K562 (cell line): ENCODE measurements around the gene ORM1. TPM values are rescaled to one million over a fixed set of nuclear protein-coding genes. Genes with fewer than 3 reads are reported as not detected.
"Not testable (repeated sequence)": the region's sequence is repeated elsewhere in the genome, so short reads cannot be mapped to it uniquely, and the experiment has no call there.

ENCODE experiments used
- ATAC-seq: fragments of 200-7000 bp; cut with Tn5 transposase; 3 replicates; pipeline ENCODE4 v1.9.1; 2020; ENCODE audit warnings: moderate library complexity
- BruUV-seq: library from RNA; stranded (reverse); fragments of 400-500 nt; replicated peaks from 2 replicates; lab custom pipeline; 2021; lab: Mats Ljungman, UMichigan
- CTCF ChIA-PET: fragments of 300-600 bp; formaldehyde crosslinking; extraction: SDS; loops from one replicate; lab custom pipeline; 2021; ENCODE audit warnings: low intra/inter-chr PET ratio; lab: Yijun Ruan, JAX
- POLR2A ChIA-PET: fragments of 300-600, 350-650 bp; sonication (Branson Sonifier 250); formaldehyde crosslinking; extraction: SDS; loops from one replicate; lab custom pipeline; 2021; ENCODE audit warnings: antibody characterized with exemption, inconsistent platforms; lab: Yijun Ruan, JAX
- DNase-seq, 4 experiments: peaks; one replicate each; pipeline versions ENCODE4 v3.0.0 to v3.0.0-alpha.2; 2011 to 2018; ENCODE audit warnings: low spot score in 3 of 4, mixed read lengths in 3 of 4; ENCODE audit errors: extremely low read depth in 1 of 4
- FAIRE-seq: peaks from 2 replicates; lab custom pipeline; 2011; peaks lifted over from hg19 to GRCh38; lab: Jason Lieb, UNC
- H2AFZ ChIP-seq: 2 replicates; pipeline ENCODE4 v1.6.0; 2011; ENCODE audit warnings: low read depth, low read length, control low read depth, inconsistent platforms
- H3K27ac ChIP-seq: fragments of 200-600 bp; 3 replicates; pipeline ENCODE4 v1.8.0; 2011; ENCODE audit warnings: low read depth, mild to moderate bottlenecking, control low read depth, inconsistent platforms, low read length, moderate library complexity, mixed read lengths; ENCODE audit errors: extremely low read depth
- H3K27me3 ChIP-seq, 2 experiments: fragments of 300-600 bp in 1 of 2; 2 replicates in 1 of 2; 3 replicates in 1 of 2; pipeline versions ENCODE4 v1.6.0 to v1.8.0; 2011; ENCODE audit warnings: inconsistent platforms in 2 of 2, low read length in 2 of 2, mild to moderate bottlenecking in 1 of 2, mixed read lengths in 1 of 2, moderate library complexity in 1 of 2; ENCODE audit not compliant: control insufficient read depth in 2 of 2, insufficient read depth in 2 of 2
- H3K36me3 ChIP-seq: fragments of 300-600 bp; 3 replicates; pipeline ENCODE4 v1.8.0; 2011; ENCODE audit warnings: mild to moderate bottlenecking, low read length, inconsistent platforms; ENCODE audit not compliant: control insufficient read depth, insufficient read depth
- H3K4me1 ChIP-seq, 2 experiments: fragments of 200-600 bp in 1 of 2; replicated peaks in 1 of 2; 2 replicates in 1 of 2; 3 replicates in 1 of 2; pipeline versions ENCODE4 v1.5.1 to v1.8.0; 2011; ENCODE audit warnings: inconsistent platforms in 2 of 2, low read length in 2 of 2, mild to moderate bottlenecking in 1 of 2, mixed read lengths in 1 of 2, moderate library complexity in 1 of 2; ENCODE audit not compliant: control insufficient read depth in 2 of 2, insufficient read depth in 2 of 2
- H3K4me2 ChIP-seq: 2 replicates; pipeline ENCODE4 v1.6.1; 2011; ENCODE audit warnings: low read length, control low read depth, inconsistent platforms, mixed read lengths; ENCODE audit not compliant: insufficient read depth
- H3K4me3 ChIP-seq: fragments of 200-600 bp; sonication (generic), shearing (Covaris generic); 2 replicates; pipeline ENCODE4 v1.5.1; 2016; ENCODE audit warnings: control low read depth, inconsistent platforms
- H3K79me2 ChIP-seq: fragments of 200-600 bp; 3 replicates; pipeline ENCODE4 v1.8.0; 2011; ENCODE audit warnings: low read length, inconsistent platforms; ENCODE audit not compliant: control insufficient read depth, insufficient read depth
- H3K9ac ChIP-seq, 2 experiments: 2 replicates each; pipeline versions ENCODE4 v1.6.0 to v1.6.1; 2011; ENCODE audit warnings: low read depth in 2 of 2, low read length in 2 of 2, control low read depth in 1 of 2, inconsistent platforms in 1 of 2, mild to moderate bottlenecking in 1 of 2, mixed read lengths in 1 of 2; ENCODE audit not compliant: insufficient read depth in 1 of 2
- H3K9me1 ChIP-seq: one replicate; pipeline ENCODE4 v1.6.0; 2011; ENCODE audit warnings: inconsistent platforms, mild to moderate bottlenecking, low read length, moderate library complexity; ENCODE audit not compliant: control insufficient read depth, insufficient read depth
- H3K9me3 ChIP-seq: replicated peaks from 2 replicates; pipeline ENCODE4 v1.5.1; 2011; ENCODE audit warnings: low read depth, low read length, inconsistent platforms; ENCODE audit not compliant: control insufficient read depth, insufficient read depth
- H4K20me1 ChIP-seq: replicated peaks from 2 replicates; pipeline ENCODE4 v1.6.1; 2011; ENCODE audit warnings: low read length, inconsistent platforms, mixed read lengths; ENCODE audit not compliant: control insufficient read depth, insufficient read depth
- KAT7 ChIP-seq: sonication (generic); formaldehyde crosslinking; IDR thresholded peaks from 2 replicates; pipeline ENCODE4 v1.8.0; 2022; ENCODE audit warnings: missing genetic modification reagents, mild to moderate bottlenecking, borderline replicate concordance
- POLR2G ChIP-seq: fragments of 200-400 bp; formaldehyde crosslinking; IDR thresholded peaks from 2 replicates; pipeline ENCODE4 v1.6.1; 2017; ENCODE audit warnings: low read depth, mild to moderate bottlenecking, antibody characterized with exemption, low read length, moderate library complexity
- RBM22 ChIP-seq: fragments of 200-400 bp; formaldehyde crosslinking; IDR thresholded peaks from 2 replicates; pipeline ENCODE4 v1.6.1; 2018; ENCODE audit warnings: low read length, low read depth; ENCODE audit not compliant: poor library complexity, severe bottlenecking
- ZNF12 ChIP-seq: sonication (generic); formaldehyde crosslinking; IDR thresholded peaks from 2 replicates; pipeline ENCODE4 v1.4.0; 2020; ENCODE audit warnings: mild to moderate bottlenecking, missing genetic modification reagents
- ZNF239 ChIP-seq: fragments of 250-450 bp; sonication (Bioruptor Pico); IDR thresholded peaks from 2 replicates; pipeline ENCODE4 v1.4.0; 2020; ENCODE audit warnings: mild to moderate bottlenecking
- WGBS: fragments of 100-300 bp; shearing (Covaris generic); methylation state at CpG from one replicate; pipeline ENCODE4 v1.1.6; 2016; ENCODE audit warnings: low coverage, mixed read lengths; ENCODE audit not compliant: insufficient coverage; ENCODE audit errors: missing lambda C conversion rate; 5-methylcytosine and 5-hydroxymethylcytosine counted together
- in situ Hi-C: fragments of 300-500 bp; cut with MboI; formaldehyde crosslinking; loops from 4 replicates; pipeline ENCODE4 v1.15.0; 2018; ENCODE audit warnings: inconsistent platforms, mixed read lengths
- intact Hi-C: fragments of 100-400 bp; cut with micrococcal nuclease; formaldehyde crosslinking; loops from 2 replicates; pipeline ENCODE4 v1.14.2; 2022
- polyA plus RNA-seq, 8 experiments: library from polyadenylated mRNA; depleted of rRNA in 4 of 8; stranded (reverse) in 5 of 8; unstranded in 3 of 8; fragments of >200 nt; fragmentation: Nextera tagmentation in 2 of 8; fragmentation: Illumina TruSeq in 1 of 8; extraction: Ambion mirVana in 2 of 8; extraction: Trizol in 1 of 8; gene quantifications; 2 replicates each; pipeline versions ENCODE4 v1.2.1 to v1.2.3, GENCODE V29; 2011 to 2014; ENCODE audit warnings: inconsistent platforms in 1 of 8, missing spikeins in 1 of 8
- total RNA-seq, 7 experiments: library from RNA; depleted of rRNA in 6 of 7; stranded (reverse); fragments of >200 nt in 6 of 7; fragmentation: Illumina TruSeq in 2 of 7; extraction: Trizol in 2 of 7; gene quantifications; 2 replicates each; pipeline versions ENCODE4 v1.2.1 to v1.2.3, GENCODE V29; 2011 to 2021; ENCODE audit warnings: low replicate concordance in 1 of 7
- TF ChIP-seq, protein P1 (sequence below): fragments of 450-650 bp; IDR thresholded peaks from 2 replicates; pipeline ENCODE4 v1.6.1; 2016

Gene ORM1
- total and polyA plus RNA-seq, 9 of the 15 experiments (the other 6 are each of a cell fraction or from before 2014, with no cell fraction given) = 2.9 TPM; not detected in 8

DNA sequence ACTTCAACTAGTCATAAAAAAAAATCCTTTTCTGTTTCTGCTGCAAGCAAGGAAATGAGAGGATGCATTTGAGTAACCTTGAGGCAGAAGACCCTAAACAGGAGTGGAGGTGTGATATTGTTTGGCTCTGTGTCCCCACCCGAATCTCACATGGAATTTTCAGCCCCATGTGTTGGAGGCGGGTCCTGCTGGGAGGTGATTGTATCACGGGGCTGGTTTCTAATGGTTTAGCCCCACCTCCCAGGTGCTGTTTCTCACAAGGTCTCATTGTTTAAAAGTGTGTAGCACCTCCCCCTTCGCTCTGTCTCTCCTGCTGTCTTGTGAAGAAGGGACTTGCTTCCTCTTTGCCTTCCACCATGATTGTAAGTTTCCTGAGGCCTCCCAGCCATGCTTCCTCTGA, 10.8 kb downstream of the ORM1 start:
- FAIRE-seq = peak; percentile 87
- H3K4me2 ChIP-seq, BruUV-seq, H3K79me2 ChIP-seq, in situ Hi-C loops, POLR2A ChIA-PET, H3K36me3 ChIP-seq, intact Hi-C loops, CTCF ChIA-PET, H3K9me3 ChIP-seq, DNase-seq, H2AFZ ChIP-seq, H3K9me1 ChIP-seq, H3K27ac ChIP-seq, H3K4me3 ChIP-seq, H4K20me1 ChIP-seq, H3K4me1 ChIP-seq, H3K9ac ChIP-seq: not testable (repeated sequence)
- WGBS = 2% methylated on average over 3 of the region's 4 CpGs
- ATAC-seq = peak; percentile 9
- peaks cover 6 to 24% of the 10 kb centered on the region in 2 experiments; a peak in 4 of 5 replicates for H3K27me3 ChIP-seq

GRCh38 chr9:114334490-114334889, 11.6 kb downstream of the ORM1 start:
- BruUV-seq = no TSS peak
- no peak overlapping the region for H3K27ac ChIP-seq
- 39% methylated on average over 8 of the region's 9 CpGs for WGBS
- no peaks in the 10 kb centered on the region for H3K9me1 ChIP-seq
- DNase-seq (no peak), ATAC-seq (peak; percentile 4; the same call in 2 of the 3 replicates), FAIRE-seq (no peak)
- no peak overlapping the region for H3K4me3 ChIP-seq
- no peak overlapping the region for H2AFZ ChIP-seq
- peaks cover 0 to 3% of the 10 kb centered on the region in 2 experiments; a peak in 1 of 5 replicates for H3K4me1 ChIP-seq
- in situ Hi-C loops = no loop called here
- TF ChIP-seq ZNF12 (CRISPR knock-in tag) (no peak), ZNF239 (CRISPR knock-in tag) (no peak), RBM22 (peak; percentile 9), KAT7 (CRISPR knock-in tag) (no peak), POLR2G (peak; percentile 58; the same call in 1 of the 2 replicates)
- TF ChIP-seq, protein P1, sequence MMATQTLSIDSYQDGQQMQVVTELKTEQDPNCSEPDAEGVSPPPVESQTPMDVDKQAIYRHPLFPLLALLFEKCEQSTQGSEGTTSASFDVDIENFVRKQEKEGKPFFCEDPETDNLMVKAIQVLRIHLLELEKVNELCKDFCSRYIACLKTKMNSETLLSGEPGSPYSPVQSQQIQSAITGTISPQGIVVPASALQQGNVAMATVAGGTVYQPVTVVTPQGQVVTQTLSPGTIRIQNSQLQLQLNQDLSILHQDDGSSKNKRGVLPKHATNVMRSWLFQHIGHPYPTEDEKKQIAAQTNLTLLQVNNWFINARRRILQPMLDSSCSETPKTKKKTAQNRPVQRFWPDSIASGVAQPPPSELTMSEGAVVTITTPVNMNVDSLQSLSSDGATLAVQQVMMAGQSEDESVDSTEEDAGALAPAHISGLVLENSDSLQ = peak; percentile 69
- H3K27me3 ChIP-seq = peaks cover 0 to 17% of the 10 kb centered on the region in 2 experiments; a peak in 2 of 5 replicates
- no peaks in the 10 kb centered on the region; the same call in 2 of the 3 replicates for H3K36me3 ChIP-seq
- no peak overlapping the region for H3K4me2 ChIP-seq
- H4K20me1 ChIP-seq = peaks cover 7% of the 10 kb centered on the region; the same call in 1 of the 2 replicates
- intact Hi-C loops = no loop called here
- POLR2A ChIA-PET = no interaction called here
- H3K9me3 ChIP-seq = no peaks in the 10 kb centered on the region
- CTCF ChIA-PET = no interaction called here
- H3K9ac ChIP-seq = no peak overlapping the region
- H3K79me2 ChIP-seq = no peaks in the 10 kb centered on the region
